Measurements from ENCODE around the gene HBA2.
"Not testable (repeated sequence)": the region's sequence is repeated elsewhere in the genome, so short reads cannot be mapped to it uniquely, and the experiment has no call there.

The HBA2 gene
- total RNA-seq: 0 to 0.24 (median 0) reads per million in 4 donors

- DNase-seq: not testable (repeated sequence)
These were observed at the start of gene HBA2 for GRCh38 chr16:172374-172941. HBA2 (plus strand) TSS chr16:172876; CDS start chr16:172913, 37 bp downstream.

GRCh38 chr16:123558-124350, 48.9 kb upstream of the HBA2 start:
- DNase-seq: not testable (repeated sequence)

GRCh38 chr16:125011-125410, 47.7 kb upstream of the HBA2 start:
- DNase-seq: no peak

- no peak for DNase-seq
These were observed 43.6 kb upstream of the HBA2 start for GRCh38 chr16:129075-129474.

- DNase-seq: no peak
These were observed 42.0 kb upstream of the HBA2 start for GRCh38 chr16:130533-131173.

- no peak for DNase-seq
These were observed 40.6 kb upstream of the HBA2 start for GRCh38 chr16:132120-132519.

- DNase-seq: no peak
These were observed 39.0 kb upstream of the HBA2 start for GRCh38 chr16:133716-134115.

GRCh38 chr16:138049-138417, 34.6 kb upstream of the HBA2 start:
- peak in 3 of 5 donors; percentile 11 to 25 (median 15) for DNase-seq

GRCh38 chr16:140175-140857, 32.4 kb upstream of the HBA2 start:
- no peak for DNase-seq

GRCh38 chr16:142405-142967, 30.2 kb upstream of the HBA2 start:
- DNase-seq: no peak

- DNase-seq: no peak
These were observed 29.6 kb upstream of the HBA2 start for GRCh38 chr16:143047-143446.

GRCh38 chr16:143456-143855, 29.2 kb upstream of the HBA2 start:
- no peak for DNase-seq

- no peak for DNase-seq
These were observed 27.9 kb upstream of the HBA2 start for GRCh38 chr16:144797-145252.

- DNase-seq: no peak
These were observed 26.0 kb upstream of the HBA2 start for GRCh38 chr16:146646-147045.

GRCh38 chr16:149024-149660, 23.5 kb upstream of the HBA2 start:
- DNase-seq: no peak

- no peak for DNase-seq
These were observed 20.2 kb upstream of the HBA2 start, which contains the start of gene HBZ for GRCh38 chr16:152141-153128. HBZ (plus strand) TSS chr16:152644; CDS start chr16:152910, 266 bp downstream.

- not testable (repeated sequence) for DNase-seq
These were observed 19.6 kb upstream of the HBA2 start for GRCh38 chr16:153129-153521.

- not testable (repeated sequence) for DNase-seq
These were observed 19.0 kb upstream of the HBA2 start for GRCh38 chr16:153550-154216.

GRCh38 chr16:154217-155030, 18.3 kb upstream of the HBA2 start:
- no peak for DNase-seq

GRCh38 chr16:155031-155398, 17.7 kb upstream of the HBA2 start:
- no peak for DNase-seq
